Measurements from ENCODE around the gene RXRB. TPM values are rescaled to one million over a fixed set of nuclear protein-coding genes. Genes with fewer than 3 reads are reported as not detected.

The RXRB gene
- total RNA-seq, 1 donor from 2014 or later, result 46.5 TPM

DNA sequence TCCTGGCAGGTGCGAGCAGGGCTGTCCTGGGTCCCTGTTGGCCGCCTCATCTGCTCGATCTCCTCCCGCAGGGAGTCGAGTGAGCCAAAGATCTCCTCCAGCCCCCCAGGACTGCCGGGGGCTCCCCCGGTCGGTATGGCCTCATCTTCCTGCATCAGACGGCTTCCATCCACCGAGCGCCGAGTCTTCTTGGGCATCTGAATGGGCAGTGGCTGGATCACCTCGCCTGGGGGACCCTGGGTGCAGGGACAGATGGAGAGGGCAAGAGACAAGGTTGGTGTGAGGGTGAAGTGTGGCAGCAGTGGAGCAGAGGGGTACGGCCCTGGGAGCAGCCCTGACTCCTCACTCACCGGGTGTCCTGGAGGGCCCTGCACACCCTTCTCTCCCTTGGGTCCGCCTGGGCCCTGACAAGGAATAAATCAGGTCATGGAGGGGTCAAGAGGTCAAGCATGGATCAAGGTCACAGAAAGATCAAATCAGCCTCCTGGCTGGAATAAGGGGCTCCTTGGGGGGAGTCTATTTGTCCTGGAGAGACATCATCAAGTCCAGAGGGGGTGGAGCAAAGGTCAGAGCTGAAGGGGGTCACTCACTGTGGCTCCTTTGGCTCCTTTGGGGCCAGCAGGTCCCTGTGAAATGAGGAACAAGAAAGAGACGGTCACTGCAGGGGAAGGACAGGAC lies 34.7 kb downstream of the RXRB start:
- Mint-ChIP-seq H3K4me3 (ENCODE audit: unreplicated experiment) (no peak overlapping the region), H3K9me3 (ENCODE audit: low read depth) (no peaks in the 10 kb centered on the region), H3K4me1 (ENCODE audit: low read depth) (peaks cover 16% of the 10 kb centered on the region), H3K27me3 (ENCODE audit: low read depth) (peaks cover 2% of the 10 kb centered on the region), H3K27ac (ENCODE audit: unreplicated experiment) (no peak overlapping the region), H3K36me3 (ENCODE audit: low read depth) (no peaks in the 10 kb centered on the region)
- no peak for DNase-seq (ENCODE audit: low spot score)
- TF ChIP-seq, protein P1, sequence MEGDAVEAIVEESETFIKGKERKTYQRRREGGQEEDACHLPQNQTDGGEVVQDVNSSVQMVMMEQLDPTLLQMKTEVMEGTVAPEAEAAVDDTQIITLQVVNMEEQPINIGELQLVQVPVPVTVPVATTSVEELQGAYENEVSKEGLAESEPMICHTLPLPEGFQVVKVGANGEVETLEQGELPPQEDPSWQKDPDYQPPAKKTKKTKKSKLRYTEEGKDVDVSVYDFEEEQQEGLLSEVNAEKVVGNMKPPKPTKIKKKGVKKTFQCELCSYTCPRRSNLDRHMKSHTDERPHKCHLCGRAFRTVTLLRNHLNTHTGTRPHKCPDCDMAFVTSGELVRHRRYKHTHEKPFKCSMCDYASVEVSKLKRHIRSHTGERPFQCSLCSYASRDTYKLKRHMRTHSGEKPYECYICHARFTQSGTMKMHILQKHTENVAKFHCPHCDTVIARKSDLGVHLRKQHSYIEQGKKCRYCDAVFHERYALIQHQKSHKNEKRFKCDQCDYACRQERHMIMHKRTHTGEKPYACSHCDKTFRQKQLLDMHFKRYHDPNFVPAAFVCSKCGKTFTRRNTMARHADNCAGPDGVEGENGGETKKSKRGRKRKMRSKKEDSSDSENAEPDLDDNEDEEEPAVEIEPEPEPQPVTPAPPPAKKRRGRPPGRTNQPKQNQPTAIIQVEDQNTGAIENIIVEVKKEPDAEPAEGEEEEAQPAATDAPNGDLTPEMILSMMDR (IDR thresholded peaks at IDR 0.05), result no peak

DNA sequence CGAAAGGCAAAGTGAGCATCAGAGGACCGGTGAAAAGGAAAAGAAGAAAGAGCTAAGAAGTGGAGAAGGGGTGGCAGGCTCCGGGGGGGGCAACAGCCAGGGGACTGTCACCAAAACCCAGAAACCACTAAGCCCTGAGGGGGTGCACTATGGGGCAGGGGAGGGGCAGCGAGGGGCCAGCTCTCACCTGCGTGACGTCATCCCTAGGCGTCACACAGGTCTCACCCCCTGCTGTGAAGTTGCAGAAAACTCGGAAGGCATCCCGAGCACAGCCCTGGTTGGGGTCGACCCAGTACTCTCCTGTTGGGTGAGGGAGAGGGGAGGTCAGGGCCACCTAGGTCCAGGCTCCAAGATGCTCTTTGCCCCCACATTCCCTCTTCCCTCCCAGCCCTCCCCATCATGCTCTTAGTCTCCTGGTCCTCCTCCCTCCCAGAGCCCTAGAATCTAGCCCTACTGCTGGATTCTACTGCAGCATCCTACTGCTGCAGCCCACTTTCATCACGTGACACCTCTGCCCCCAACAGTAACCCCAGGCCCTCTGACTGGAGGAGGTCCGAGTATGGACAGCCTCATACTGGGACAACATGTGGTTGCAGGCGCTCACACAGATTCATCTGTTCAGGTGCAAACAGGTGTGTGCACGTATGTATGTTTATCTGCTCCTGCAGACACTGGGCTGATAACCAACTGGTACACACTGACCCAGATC lies 35.6 kb downstream of the RXRB start:
- TF ChIP-seq, protein P1 (IDR thresholded peaks at IDR 0.05), result no peak
- Mint-ChIP-seq H3K36me3 (ENCODE audit: low read depth) (no peaks in the 10 kb centered on the region), H3K4me1 (ENCODE audit: low read depth) (peaks cover 16% of the 10 kb centered on the region), H3K4me3 (ENCODE audit: unreplicated experiment) (no peak overlapping the region), H3K27ac (ENCODE audit: unreplicated experiment) (no peak overlapping the region), H3K27me3 (ENCODE audit: low read depth) (peaks cover 2% of the 10 kb centered on the region), H3K9me3 (ENCODE audit: low read depth) (no peaks in the 10 kb centered on the region)
- DNase-seq (ENCODE audit: low spot score), result no peak

DNA sequence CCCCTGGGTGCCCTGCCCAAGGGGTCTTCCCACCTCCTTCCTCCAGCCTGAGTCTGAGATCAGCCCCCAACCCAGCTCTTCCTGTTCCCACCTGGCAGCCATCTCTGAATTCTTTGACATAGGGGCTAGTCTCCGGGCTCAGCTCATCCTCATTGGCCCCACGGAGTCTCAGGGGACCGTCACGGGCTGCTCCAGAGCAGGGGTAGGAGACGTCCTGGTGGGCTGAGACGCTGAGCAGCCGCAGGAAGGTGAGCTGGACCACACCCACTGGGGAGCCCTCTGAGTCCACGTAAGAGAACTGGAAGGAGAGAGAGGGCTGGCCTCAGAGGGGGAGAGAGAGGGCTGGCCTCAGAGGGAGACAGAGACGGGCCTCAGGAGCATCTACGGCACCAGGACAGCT lies 36.3 kb downstream of the RXRB start:
- Mint-ChIP-seq H3K4me1 (ENCODE audit: low read depth) (peaks cover 16% of the 10 kb centered on the region), H3K36me3 (ENCODE audit: low read depth) (no peaks in the 10 kb centered on the region), H3K9me3 (ENCODE audit: low read depth) (no peaks in the 10 kb centered on the region), H3K27ac (ENCODE audit: unreplicated experiment) (no peak overlapping the region), H3K27me3 (ENCODE audit: low read depth) (peaks cover 2% of the 10 kb centered on the region), H3K4me3 (ENCODE audit: unreplicated experiment) (no peak overlapping the region)
- TF ChIP-seq, protein P1 (IDR thresholded peaks at IDR 0.05), result no peak
- DNase-seq (ENCODE audit: low spot score), result no peak

DNA sequence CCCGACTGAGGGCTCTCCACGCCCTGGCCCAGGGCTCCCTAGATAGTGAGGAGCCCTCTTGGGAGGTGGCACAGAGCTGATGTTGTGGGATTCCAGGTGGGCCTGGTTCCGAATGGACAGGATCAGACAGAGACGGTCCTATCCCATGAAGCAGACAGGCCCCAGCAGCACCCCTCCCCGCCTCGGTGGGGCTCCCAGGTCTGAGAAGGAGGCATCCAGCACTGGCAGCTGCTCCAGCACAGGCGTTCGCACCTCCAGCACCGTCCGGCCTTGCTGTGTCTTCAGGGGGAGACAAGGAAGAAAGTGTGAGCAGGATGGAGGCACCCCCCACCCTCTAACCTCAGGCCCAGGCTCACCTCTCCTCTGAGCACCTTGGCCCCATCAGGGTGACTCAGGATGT lies 36.9 kb downstream of the RXRB start:
- Mint-ChIP-seq H3K27me3 (ENCODE audit: low read depth) (peaks cover 2% of the 10 kb centered on the region), H3K9me3 (ENCODE audit: low read depth) (no peaks in the 10 kb centered on the region), H3K4me3 (ENCODE audit: unreplicated experiment) (no peak overlapping the region), H3K36me3 (ENCODE audit: low read depth) (no peaks in the 10 kb centered on the region), H3K27ac (ENCODE audit: unreplicated experiment) (no peak overlapping the region), H3K4me1 (ENCODE audit: low read depth) (peaks cover 16% of the 10 kb centered on the region)
- no peak for DNase-seq (ENCODE audit: low spot score)
- TF ChIP-seq, protein P1 (IDR thresholded peaks at IDR 0.05), result no peak

DNA sequence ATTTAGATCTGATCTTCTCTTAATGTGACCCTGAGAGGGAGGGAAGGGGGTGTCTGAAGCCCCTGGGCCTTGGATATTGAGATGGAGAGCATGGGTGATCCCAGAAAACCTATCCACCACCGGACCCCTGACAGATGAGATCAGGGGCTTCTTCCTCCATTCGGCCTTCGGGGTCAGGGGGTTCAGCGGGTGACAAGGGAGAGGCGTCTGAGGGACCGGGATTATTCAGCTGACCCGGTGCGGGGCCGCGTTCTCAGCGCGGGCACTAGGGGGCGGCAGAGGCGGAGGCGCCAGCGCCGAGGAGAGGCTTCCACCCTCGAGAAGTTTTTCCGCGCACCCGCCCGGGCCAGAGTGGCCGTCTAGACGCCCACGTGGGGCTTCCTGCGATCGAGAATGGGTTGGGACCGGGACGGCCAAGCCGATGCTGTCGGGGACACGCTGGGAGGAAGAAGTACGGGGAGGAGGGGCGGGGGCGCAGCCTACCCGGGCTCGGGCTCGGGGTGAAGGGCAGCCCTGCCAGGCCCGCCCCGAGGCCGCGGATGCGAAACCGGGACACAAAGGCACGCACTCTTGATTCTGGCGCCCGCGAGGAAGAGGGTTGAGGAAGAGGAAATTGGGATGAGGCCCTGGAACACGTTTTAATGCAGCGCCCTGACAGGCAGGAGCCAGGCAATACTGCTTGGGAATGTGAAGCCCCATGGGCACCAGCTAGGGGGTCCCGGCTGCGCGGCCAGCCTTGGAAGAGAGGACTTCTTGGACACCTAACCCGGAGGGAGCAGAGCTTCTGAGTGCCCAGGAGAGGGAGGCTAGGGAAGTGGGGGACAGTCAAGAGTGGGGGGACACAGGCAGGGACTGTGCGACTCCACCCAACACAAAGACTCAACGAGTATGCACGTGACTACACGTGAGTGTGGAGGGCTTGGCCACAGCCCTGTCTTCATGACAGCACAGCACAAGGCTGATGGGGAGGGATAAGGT lies 38.8 kb downstream of the RXRB start:
- DNase-seq (ENCODE audit: low spot score), result peak; percentile 94
- TF ChIP-seq, protein P1 (IDR thresholded peaks at IDR 0.05), result peak; percentile 98
- Mint-ChIP-seq H3K4me1 (ENCODE audit: low read depth) (peaks cover 16% of the 10 kb centered on the region), H3K9me3 (ENCODE audit: low read depth) (no peaks in the 10 kb centered on the region), H3K27ac (ENCODE audit: unreplicated experiment) (peak overlapping the region; percentile 87), H3K4me3 (ENCODE audit: unreplicated experiment) (peak overlapping the region; percentile 78), H3K36me3 (ENCODE audit: low read depth) (no peaks in the 10 kb centered on the region), H3K27me3 (ENCODE audit: low read depth) (peaks cover 2% of the 10 kb centered on the region)
